Activated CD4-positive, CD25-positive, alpha-beta regulatory T cell treated with anti-CD3 and anti-CD28 coated beads, Interleukin-2, amount 50 U/mL, for 16 hours (primary cell): ENCODE measurements around the gene CCBE1.

ENCODE experiments used
- DNase-seq: peaks from one replicate; pipeline ENCODE4 v3.0.0-alpha.2; 2020; ENCODE audit warnings: low read depth, low spot score

The CCBE1 gene

DNA sequence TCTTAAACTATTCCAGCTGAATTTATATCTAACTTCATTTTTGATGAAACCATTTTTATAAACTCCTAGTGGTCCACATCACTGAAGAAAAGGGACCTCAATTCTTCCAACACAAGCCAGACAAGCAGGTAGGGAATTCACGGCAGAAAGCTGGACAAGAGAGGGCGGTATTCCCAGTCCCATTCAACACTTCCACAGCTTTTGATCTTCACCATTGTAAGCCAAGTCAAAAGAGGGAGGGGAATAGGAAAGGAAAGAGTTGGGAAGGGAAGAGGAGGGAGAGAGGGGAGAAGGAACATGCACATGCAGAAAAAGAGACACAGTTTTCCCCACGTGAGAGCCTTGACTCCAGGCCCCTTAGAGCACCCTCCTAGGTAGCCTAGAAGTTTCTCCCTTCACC, 77.4 kb downstream of the CCBE1 start:
- DNase-seq, result no peak

- no peak for DNase-seq
Observed at GRCh38 chr18:59617468-59617932, 79.7 kb downstream of the CCBE1 start.

DNA sequence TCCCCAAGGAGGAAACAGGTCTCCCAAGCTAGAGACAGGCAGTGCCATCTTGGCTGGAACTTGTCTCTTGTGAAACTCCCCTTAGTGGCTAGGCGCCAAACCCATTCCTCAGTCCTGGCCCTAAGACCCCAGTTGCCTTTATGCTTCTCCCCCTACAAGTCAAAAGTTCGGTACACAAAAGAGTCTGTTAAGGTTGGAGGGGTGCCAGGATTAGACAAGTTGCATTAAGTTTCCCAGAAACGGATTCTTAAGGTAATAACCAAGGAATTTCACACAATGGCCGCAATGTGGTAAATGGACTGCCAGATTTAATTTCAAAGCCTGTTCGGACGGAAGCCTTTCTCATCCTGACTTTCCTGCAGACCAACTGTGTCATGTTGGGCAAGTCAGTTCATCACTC, 80.7 kb downstream of the CCBE1 start:
- no peak for DNase-seq

- DNase-seq, result no peak
Observed at GRCh38 chr18:59613903-59614302, 83.3 kb downstream of the CCBE1 start.

GRCh38 chr18:59612381-59612780, 84.8 kb downstream of the CCBE1 start:
- DNase-seq, result no peak

DNA sequence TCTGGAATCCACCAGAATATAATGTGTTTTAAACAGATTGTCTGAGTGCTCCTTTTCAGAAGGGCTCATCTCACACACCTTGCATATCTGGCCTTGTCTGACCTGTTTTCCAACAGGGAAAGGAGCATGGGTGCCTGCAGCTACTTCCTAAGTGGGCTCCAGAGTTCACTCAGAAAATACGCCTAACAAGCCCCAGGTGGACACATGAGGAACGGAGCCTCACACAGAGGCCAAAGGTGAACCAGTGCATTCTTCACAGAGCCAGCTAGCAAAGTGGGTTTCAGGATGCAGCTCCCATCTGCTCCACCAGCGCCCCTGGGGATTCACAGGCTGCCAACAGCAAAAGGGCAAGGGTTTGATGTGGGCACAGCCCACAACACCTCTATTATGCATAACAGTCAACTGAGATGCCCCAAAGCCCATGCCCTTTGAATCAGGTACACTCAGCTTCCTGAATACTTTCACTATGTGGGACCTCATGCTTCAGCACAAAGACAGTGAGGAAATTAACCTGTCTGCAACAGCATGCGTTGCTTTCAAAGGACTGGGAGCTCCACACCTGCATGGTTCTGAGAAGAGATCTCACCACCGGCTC, 86.6 kb downstream of the CCBE1 start:
- no peak for DNase-seq

GRCh38 chr18:59609654-59610053, 87.6 kb downstream of the CCBE1 start:
- DNase-seq, result no peak

- no peak for DNase-seq
Observed at GRCh38 chr18:59607471-59607870, 89.8 kb downstream of the CCBE1 start.

GRCh38 chr18:59607078-59607379, 90.2 kb downstream of the CCBE1 start:
- no peak for DNase-seq

DNA sequence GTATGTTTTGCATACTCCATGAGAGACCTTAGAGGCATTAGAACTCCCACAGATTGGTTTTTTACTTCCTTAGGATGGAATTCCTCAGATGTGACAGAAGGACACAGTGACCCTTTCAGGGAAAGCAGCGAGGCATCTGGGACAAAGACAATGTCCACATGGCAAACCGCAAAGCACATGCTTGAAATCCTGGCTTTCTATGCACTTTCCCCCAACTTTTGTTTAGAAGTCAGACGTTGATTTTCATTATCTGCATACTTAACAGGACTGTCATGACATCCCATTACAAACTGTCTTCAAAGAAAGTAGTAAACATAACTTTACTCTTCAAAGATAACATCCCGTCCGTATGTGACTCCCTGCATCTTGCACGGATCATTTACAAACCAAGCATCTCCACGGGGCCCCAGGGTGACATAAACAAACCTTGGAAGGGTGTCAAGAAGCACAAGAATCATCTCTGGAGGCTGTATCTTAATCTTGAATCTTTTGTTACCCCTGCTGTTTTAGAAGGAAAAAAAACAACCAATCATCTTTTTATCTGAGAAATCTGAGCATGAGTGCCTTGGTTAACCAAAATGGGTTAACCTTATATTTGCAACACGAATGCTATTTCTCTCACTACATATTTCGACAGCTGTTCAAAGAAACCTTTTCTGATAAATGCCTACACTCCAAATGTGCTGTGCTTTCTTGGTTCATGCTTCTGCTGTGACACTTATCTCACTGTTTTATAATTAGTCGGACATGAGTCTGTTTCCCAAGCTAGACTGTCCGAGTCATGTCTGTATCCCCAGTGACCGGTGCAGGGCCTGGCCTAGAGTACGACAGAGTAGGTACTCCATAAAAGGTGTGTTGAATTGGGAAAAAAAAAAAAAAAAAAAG, 90.8 kb downstream of the CCBE1 start:
- DNase-seq, result no peak

GRCh38 chr18:59605633-59606192, 91.5 kb downstream of the CCBE1 start:
- DNase-seq, result no peak

DNA sequence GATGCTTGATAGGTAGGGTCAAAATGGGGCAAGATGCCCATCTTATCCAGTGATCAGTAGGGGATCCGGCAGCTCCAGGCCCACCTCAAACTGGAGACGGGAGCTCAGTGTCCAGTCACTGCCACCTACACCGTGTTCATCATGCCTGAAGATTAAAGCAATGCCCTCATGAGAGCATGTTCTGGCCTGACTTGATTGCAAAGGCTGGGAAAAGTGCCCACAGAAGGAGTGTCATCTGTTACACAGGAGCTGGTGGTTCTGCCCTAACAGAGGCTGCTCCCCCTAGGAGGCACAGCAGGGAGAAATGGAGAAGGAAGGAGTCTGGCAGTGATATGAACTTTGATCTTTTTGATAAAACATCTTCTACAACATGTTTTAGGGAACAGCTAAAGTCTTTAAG, 92.3 kb downstream of the CCBE1 start:
- no peak for DNase-seq

DNA sequence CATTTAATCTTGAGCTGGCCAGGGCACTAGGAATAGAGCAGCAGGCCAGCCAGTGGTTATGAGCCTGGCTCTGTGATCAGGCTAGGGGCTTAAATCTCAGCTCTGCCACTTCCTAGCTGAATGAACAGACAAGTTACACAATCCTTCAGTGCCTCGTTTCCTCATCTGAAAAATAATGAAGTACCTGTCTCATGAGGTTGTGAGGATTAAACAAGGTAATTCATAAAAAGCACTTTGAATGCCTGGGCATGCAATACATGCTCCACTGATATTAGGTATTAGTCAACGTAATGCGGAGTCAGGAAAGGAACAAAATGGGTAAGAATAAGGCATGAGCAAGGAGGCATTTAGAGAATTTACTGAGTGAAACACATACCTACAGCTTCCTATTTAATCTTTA, 100.2 kb downstream of the CCBE1 start:
- no peak for DNase-seq

- DNase-seq, result no peak
Observed at GRCh38 chr18:59593291-59593717, 103.9 kb downstream of the CCBE1 start.

GRCh38 chr18:59592624-59593023, 104.6 kb downstream of the CCBE1 start:
- DNase-seq, result no peak

DNA sequence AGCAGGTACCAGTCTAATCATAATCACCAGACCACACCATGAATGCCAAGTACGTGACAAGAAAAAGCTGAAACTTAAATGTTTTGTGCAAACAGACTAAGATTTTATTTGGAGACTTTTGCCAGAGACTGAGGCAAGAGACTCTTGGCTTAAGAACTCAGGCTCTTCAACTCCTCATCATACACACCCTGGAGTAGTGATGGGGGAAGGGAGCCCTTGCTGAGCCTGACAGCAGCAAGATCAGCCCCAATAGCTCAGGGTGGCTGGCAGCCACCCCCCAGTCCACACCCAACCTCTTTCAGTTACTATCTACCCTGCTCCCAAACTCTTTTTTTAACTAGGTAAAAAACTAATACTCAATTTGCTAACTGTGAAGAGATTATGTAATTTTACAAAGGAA, 114.8 kb downstream of the CCBE1 start:
- DNase-seq, result no peak

DNA sequence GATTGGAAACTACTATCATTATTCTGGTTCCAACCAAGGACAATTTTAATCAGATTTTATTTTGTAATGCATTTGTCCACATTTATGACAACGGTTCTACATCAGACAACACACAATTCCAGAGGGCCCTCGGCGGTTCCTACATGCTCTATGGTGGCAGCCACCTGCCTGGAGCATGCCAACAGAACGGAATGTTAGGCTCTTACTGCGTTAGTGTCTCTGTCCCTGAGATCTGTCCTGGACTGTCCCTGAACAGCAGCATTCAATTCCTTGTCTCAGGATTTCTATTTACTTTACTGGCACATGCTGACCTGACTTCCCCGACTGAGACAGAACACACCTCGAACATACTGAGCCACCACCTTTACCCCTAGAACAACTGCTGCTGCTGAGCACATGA, 117.7 kb downstream of the CCBE1 start:
- no peak for DNase-seq

- DNase-seq, result no peak
Observed at GRCh38 chr18:59577386-59577655, 119.9 kb downstream of the CCBE1 start.

DNA sequence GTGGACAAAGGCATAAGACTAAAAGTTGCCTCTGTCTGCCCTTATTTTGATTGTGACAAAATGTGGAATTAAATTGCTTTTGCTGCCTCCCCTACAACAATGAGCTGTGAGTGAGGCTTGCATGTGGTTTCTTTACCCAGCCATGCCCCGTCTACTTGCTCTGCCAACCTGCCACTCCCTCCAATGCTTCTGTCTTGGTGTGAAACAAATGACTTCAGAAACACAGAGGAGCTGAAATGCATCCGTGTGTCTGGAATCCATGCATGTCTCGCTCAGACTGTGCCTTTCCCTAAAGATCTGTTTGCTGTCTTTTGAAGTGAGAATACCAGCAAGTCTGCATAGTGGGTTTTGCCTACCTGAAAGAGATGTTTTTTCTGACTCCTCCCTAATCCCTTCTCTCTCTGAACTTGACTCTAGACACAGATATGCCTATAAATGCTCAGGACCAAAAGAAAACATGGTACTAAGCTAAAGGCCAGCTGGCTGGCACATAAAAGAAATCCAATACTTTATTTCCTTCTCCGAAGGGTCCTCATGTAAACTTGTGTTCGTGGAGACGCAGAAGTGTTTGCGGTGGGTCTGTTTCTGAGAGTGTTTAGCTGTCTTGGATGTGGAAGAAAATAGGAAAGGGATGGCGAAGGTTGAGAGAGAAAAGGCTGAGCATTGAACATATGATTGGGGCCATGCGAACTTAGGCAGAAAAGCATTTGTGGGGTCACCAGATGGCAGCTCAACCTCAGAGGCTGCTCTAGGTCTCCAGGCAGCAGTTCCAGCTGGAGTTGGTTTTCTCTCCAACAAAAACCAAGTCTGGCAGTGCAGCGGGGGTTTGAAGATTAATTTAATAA, 120.5 kb downstream of the CCBE1 start:
- no peak for DNase-seq

DNA sequence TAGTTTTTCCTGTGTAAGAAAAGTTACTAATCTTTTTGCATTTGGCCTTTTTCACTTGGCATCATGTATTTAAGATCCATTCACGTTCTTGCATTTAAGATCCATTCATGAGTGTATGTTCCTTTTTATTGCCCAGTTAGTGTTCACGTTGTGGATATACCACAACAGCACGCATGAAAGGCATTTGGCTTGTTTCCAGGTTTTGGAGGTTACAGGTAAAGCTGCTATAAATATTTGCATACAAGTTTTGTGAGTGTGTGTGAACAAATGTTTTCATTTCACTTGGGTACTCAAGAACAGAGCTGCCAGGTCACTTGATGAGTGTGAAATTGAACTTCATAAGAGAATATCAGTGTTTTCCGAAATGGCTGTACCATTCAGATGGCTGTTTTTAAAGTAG, 121.2 kb downstream of the CCBE1 start:
- no peak for DNase-seq

- no peak for DNase-seq
Observed at GRCh38 chr18:59573962-59574361, 123.3 kb downstream of the CCBE1 start.

- DNase-seq, result no peak
Observed at GRCh38 chr18:59571902-59572301, 125.3 kb downstream of the CCBE1 start.
